ENCODE data around the gene CNKSR1.

Gene CNKSR1

DNA sequence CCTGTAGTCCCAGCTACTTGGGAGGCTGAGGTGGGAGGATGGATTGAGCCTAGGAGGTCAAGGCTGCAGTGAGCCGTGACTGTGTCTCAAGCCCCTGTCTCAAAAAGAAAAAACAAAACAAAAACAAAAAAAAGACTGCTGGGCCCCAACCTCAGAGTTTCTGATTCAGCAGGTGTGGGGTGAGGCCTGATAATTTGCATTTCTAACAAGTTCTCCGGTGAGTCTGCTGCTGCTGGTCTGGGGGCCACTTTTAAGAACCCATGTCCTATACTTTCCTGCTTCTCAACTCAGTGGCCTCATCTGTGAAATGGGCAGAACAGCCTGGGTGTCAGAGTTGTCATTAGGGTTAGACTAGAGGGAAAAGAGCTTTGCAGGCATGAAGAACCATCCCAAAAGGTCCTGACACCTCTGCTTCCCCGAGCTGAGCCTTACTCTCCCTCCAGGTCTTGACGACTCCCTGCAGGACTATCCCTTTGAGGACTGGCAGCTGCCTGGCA is 2.8 kb downstream of the CNKSR1 start:
- H3K27ac ChIP-seq = no peak overlapping the region
- TF ChIP-seq, protein P1, sequence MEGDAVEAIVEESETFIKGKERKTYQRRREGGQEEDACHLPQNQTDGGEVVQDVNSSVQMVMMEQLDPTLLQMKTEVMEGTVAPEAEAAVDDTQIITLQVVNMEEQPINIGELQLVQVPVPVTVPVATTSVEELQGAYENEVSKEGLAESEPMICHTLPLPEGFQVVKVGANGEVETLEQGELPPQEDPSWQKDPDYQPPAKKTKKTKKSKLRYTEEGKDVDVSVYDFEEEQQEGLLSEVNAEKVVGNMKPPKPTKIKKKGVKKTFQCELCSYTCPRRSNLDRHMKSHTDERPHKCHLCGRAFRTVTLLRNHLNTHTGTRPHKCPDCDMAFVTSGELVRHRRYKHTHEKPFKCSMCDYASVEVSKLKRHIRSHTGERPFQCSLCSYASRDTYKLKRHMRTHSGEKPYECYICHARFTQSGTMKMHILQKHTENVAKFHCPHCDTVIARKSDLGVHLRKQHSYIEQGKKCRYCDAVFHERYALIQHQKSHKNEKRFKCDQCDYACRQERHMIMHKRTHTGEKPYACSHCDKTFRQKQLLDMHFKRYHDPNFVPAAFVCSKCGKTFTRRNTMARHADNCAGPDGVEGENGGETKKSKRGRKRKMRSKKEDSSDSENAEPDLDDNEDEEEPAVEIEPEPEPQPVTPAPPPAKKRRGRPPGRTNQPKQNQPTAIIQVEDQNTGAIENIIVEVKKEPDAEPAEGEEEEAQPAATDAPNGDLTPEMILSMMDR (IDR thresholded peaks at IDR 0.05) = no peak
- no peak for TF ChIP-seq ZFX (IDR thresholded peaks at IDR 0.05; ENCODE audit: borderline replicate concordance)

DNA sequence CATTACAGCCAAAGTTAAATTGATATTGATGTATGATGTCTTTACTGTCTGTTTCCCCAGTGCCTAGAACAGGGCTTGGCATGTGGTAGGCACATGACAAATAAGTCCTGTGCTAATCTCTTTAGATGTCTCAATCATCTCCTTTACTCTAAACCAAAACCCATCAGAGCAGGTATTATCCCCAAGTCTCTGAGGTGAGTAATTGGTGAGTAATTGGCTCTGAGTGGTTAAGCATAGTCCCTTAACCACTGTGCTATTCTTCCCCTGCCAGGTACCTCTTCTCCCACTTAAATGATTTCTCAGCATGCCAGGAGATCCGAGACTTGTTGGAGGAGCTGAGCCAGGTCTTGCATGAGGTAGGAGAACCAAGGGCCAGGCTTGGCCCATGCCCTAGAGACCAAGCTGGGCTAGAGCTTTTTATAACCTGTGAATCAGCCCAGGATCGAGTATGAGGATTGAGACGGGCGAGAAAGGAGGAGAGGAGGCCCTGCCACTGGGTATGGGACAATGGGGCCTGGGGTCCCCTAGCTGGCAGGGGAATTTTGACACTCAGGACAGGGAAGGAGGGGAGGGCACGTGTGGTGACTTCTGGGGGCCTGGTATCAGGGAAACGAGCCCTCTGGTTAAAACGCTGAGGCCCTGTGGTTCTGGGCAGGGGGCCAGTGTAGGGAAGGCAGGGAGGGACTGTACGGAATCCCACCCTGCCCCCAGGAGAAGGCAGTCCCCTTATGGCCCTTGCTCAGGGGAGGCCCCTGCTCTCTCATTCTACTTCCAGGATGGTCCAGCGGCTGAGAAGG is 4.5 kb downstream of the CNKSR1 start:
- no peak overlapping the region for H3K27ac ChIP-seq
- TF ChIP-seq ZFX (IDR thresholded peaks at IDR 0.05; ENCODE audit: borderline replicate concordance) = no peak
- TF ChIP-seq, protein P1 (IDR thresholded peaks at IDR 0.05) = no peak

DNA sequence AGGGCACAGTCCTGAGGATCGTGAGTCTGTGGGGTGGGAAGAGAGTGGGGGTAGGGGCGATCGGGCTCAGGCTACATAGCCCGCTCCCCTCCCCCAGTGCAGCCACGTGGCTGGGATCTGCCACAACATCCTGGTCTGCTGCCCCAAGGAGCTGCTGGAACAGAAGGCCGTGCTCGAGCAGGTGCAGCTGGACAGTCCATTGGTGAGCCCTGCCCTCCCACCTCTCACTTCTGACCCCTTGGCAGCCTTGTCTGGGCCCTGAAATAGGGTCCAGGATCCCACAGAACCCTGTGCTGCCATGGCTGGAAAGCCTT is 5.0 kb downstream of the CNKSR1 start:
- H3K27ac ChIP-seq = no peak overlapping the region
- no peak for TF ChIP-seq ZFX (IDR thresholded peaks at IDR 0.05; ENCODE audit: borderline replicate concordance)
- TF ChIP-seq, protein P1 (IDR thresholded peaks at IDR 0.05) = no peak

DNA sequence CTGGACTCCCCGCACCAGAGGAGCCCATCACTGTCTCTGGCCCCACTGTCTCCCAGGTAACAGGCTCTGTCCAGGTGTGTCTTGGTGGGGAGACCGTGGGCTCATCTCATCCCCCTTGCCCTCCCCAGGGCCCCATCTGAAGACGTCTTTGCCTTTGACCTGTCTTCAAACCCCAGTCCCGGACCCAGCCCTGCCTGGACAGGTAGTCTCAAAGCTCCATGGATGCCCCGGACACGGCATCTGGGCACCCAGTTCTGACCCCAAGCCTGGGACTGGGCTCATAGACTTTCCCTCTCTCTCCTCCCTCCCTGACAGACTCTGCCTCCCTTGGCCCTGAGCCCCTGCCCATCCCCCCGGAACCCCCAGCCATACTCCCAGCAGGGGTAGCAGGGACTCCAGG is 6.8 kb downstream of the CNKSR1 start:
- TF ChIP-seq, protein P1 (IDR thresholded peaks at IDR 0.05) = no peak
- TF ChIP-seq ZFX (IDR thresholded peaks at IDR 0.05; ENCODE audit: borderline replicate concordance) = no peak
- no peak overlapping the region for H3K27ac ChIP-seq

DNA sequence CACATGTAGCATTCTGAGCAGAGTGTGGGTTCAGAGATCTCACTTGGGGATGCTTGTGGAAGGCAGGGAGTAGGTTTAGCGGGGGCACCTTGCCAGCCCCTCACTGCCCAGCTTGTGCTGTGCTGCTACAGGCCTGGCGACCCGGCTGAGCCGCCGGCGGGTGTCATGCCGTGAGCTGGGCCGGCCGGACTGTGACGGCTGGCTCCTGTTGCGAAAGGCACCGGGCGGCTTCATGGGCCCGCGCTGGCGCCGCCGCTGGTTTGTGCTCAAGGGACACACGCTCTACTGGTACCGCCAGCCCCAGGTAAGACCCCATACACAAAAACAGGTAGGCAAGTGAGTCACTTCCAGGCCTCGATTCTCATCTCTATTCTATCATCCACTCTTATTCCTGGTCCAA is 7.6 kb downstream of the CNKSR1 start:
- no peak for TF ChIP-seq ZFX (IDR thresholded peaks at IDR 0.05; ENCODE audit: borderline replicate concordance)
- TF ChIP-seq, protein P1 (IDR thresholded peaks at IDR 0.05) = no peak
- H3K27ac ChIP-seq = no peak overlapping the region

DNA sequence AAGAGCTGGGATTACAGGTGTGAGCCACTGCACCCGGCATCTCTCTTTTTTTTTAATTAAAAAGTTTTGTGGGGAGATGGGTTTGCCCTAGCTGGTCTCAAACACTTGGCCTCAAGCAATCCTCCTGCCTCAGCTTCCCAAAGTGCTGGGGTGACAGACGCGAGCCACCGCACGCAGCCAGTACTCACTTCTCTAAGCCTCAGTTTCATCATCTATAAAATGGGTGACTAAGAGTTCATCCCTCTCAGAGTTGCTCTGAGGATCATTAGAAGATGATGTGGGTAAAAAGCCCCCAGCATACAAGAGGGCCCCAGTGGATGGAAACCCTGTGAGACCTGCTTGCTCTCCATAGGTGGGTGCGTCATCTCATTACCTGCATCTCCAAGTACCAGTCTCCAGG is 10.6 kb downstream of the CNKSR1 start:
- no peak overlapping the region for H3K27ac ChIP-seq
- TF ChIP-seq, protein P1 (IDR thresholded peaks at IDR 0.05) = no peak
- TF ChIP-seq ZFX (IDR thresholded peaks at IDR 0.05; ENCODE audit: borderline replicate concordance) = no peak

DNA sequence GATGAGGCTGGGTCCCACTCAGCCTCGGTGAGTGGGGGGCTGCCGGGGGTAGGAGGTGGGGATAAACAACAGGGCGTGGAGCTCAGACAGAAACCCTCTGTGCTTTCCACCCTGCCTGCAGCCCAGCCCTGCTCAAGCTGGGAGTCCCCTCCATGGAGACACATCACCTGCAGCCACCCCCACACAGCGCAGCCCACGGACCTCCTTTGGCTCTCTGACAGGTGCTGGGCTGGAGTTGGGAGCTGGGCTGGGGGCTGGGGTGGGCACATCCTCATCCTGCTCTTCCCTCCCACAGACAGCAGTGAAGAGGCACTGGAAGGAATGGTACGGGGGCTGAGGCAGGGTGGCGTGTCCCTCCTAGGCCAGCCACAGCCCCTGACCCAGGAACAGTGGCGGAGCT is 11.2 kb downstream of the CNKSR1 start:
- TF ChIP-seq ZFX (IDR thresholded peaks at IDR 0.05; ENCODE audit: borderline replicate concordance) = no peak
- TF ChIP-seq, protein P1 (IDR thresholded peaks at IDR 0.05) = no peak

More for the DNA sequence above, 11.2 kb downstream of the CNKSR1 start:
- H3K27ac ChIP-seq = no peak overlapping the region

Measured in 22Rv1 (cell line).